ENCODE measurements around the gene CMIP. TPM values are rescaled to one million over a fixed set of nuclear protein-coding genes. Genes with fewer than 3 reads are reported as not detected.
"Not testable (repeated sequence)": the region's sequence is repeated elsewhere in the genome, so short reads cannot be mapped to it uniquely, and the experiment has no call there.

The CMIP gene
- total and polyA plus RNA-seq, 7 donors, result 11.0 to 60.3 (median 20.4) TPM

GRCh38 chr16:81421126-81421525 lies 23.5 kb upstream of the CMIP start:
- Histone ChIP-seq H3K4me1 (no peaks in the 10 kb centered on the region), H3K27ac (no peak overlapping the region), H3K27me3 (no peaks in the 10 kb centered on the region), H3K9me3 (no peaks in the 10 kb centered on the region), H3K4me3 (no peak overlapping the region), H3K36me3 (no peaks in the 10 kb centered on the region)
- intact Hi-C loops (cut with DNase I), result no loop called here
- DNase-seq, result no peak
- TF ChIP-seq POLR2A (IDR thresholded peaks at IDR 0.05), result no peak
- no peak for TF ChIP-seq POLR2AphosphoS5 (IDR thresholded peaks at IDR 0.05)
- TF ChIP-seq EP300 (IDR thresholded peaks at IDR 0.05), result no peak
- no peak for TF ChIP-seq CTCF (IDR thresholded peaks at IDR 0.05)
- 83 to 89% methylated on average over 2 of the region's 2 CpGs for WGBS, 2 donors

- Histone ChIP-seq H3K27me3 (no peaks in the 10 kb centered on the region), H3K36me3 (no peaks in the 10 kb centered on the region), H3K4me1 (no peaks in the 10 kb centered on the region), H3K27ac (no peak overlapping the region), H3K4me3 (no peak overlapping the region), H3K9me3 (no peaks in the 10 kb centered on the region)
- intact Hi-C loops (cut with DNase I), result no loop called here
- no peak for TF ChIP-seq EP300 (IDR thresholded peaks at IDR 0.05)
- DNase-seq, result no peak
- 76 to 82% methylated on average over 11 of the region's 11 CpGs for WGBS, 2 donors
Observed at GRCh38 chr16:81421536-81421935, 23.1 kb upstream of the CMIP start.

GRCh38 chr16:81422153-81422552 lies 22.5 kb upstream of the CMIP start:
- H3K9me3 ChIP-seq; H3K4me3 ChIP-seq; DNase-seq; H3K27ac ChIP-seq; H3K4me1 ChIP-seq; H3K27me3 ChIP-seq; H3K36me3 ChIP-seq; intact Hi-C loops (cut with DNase I): not testable (repeated sequence)
- 96 to 98% methylated on average over 7 of the region's 7 CpGs for WGBS, 2 donors

GRCh38 chr16:81424771-81425170 lies 19.8 kb upstream of the CMIP start:
- no peak for DNase-seq
- TF ChIP-seq POLR2AphosphoS5 (IDR thresholded peaks at IDR 0.05), result no peak
- no peak for TF ChIP-seq EP300 (IDR thresholded peaks at IDR 0.05)
- no peak for TF ChIP-seq POLR2A (IDR thresholded peaks at IDR 0.05)
- no peak for TF ChIP-seq CTCF (IDR thresholded peaks at IDR 0.05)
- no peaks in the 10 kb centered on the region for H3K9me3 ChIP-seq
- no peak overlapping the region for H3K27ac ChIP-seq
- WGBS, 2 donors, result 6 to 13% methylated on average over 1 of the region's 1 CpG
- intact Hi-C loops (cut with DNase I), result no loop called here
- H3K36me3 ChIP-seq, result no peaks in the 10 kb centered on the region
- no peaks in the 10 kb centered on the region for H3K27me3 ChIP-seq
- no peak overlapping the region for H3K4me3 ChIP-seq
- H3K4me1 ChIP-seq, result no peaks in the 10 kb centered on the region

GRCh38 chr16:81427219-81427618 lies 17.4 kb upstream of the CMIP start:
- no peak for DNase-seq
- WGBS, 2 donors, result 85 to 88% methylated on average over 6 of the region's 6 CpGs
- TF ChIP-seq CTCF (IDR thresholded peaks at IDR 0.05) (no peak), POLR2A (IDR thresholded peaks at IDR 0.05) (no peak), POLR2AphosphoS5 (IDR thresholded peaks at IDR 0.05) (no peak), EP300 (IDR thresholded peaks at IDR 0.05) (no peak)
- Histone ChIP-seq H3K27ac (no peak overlapping the region), H3K4me1 (peaks cover 0 to 11% (median 9%) of the 10 kb centered on the region in 4 donors), H3K4me3 (no peak overlapping the region), H3K27me3 (no peaks in the 10 kb centered on the region), H3K9me3 (no peaks in the 10 kb centered on the region), H3K36me3 (no peaks in the 10 kb centered on the region)
- intact Hi-C loops (cut with DNase I), result no loop called here

GRCh38 chr16:81429045-81429521 lies 15.5 kb upstream of the CMIP start:
- 35 to 58% methylated on average over 3 of the region's 3 CpGs for WGBS, 2 donors
- DNase-seq, result no peak
- H3K36me3 ChIP-seq, result no peaks in the 10 kb centered on the region
- H3K4me3 ChIP-seq, result no peak overlapping the region
- intact Hi-C loops (cut with DNase I), result no loop called here
- peaks cover 0 to 15% (median 11%) of the 10 kb centered on the region in 4 donors for H3K4me1 ChIP-seq
- H3K9me3 ChIP-seq, result no peaks in the 10 kb centered on the region
- H3K27ac ChIP-seq, result no peak overlapping the region
- no peaks in the 10 kb centered on the region for H3K27me3 ChIP-seq
- TF ChIP-seq POLR2AphosphoS5 (IDR thresholded peaks at IDR 0.05) (no peak), POLR2A (IDR thresholded peaks at IDR 0.05) (no peak), EP300 (IDR thresholded peaks at IDR 0.05) (no peak), CTCF (IDR thresholded peaks at IDR 0.05) (peak in 3 of 4 experiments; percentile 19 to 36 (median 21))

Measured in sigmoid colon (tissue), 7 donors.